HG02973 (cell line): ENCODE data around the gene PALM3.

ENCODE experiments used
- ATAC-seq: cut with Tn5 transposase; IDR thresholded peaks from one replicate; pipeline ENCODE4 v1.9.1; 2021; ENCODE audit warnings: moderate library complexity; ENCODE audit not compliant: unreplicated experiment

Gene PALM3

GRCh38 chr19:14004619-14005348 lies 57.1 kb downstream of the PALM3 start:
- no peak for ATAC-seq
